MM.1S (cell line): ENCODE measurements around the gene BANP.

Source experiments
- EZH2 ChIP-seq: fragments of 300-600 bp; sonication (generic); optimal IDR thresholded peaks from 2 replicates; pipeline ENCODE3; 2017; ENCODE audit warnings: low read depth, mild to moderate bottlenecking, antibody characterized with exemption, low read length, mixed read lengths
- EZH2phosphoT487 ChIP-seq: fragments of 300-600 bp; sonication (generic); IDR thresholded peaks from 2 replicates; pipeline ENCODE4 v1.6.1; 2018; ENCODE audit warnings: antibody characterized with exemption, low read length
- TF ChIP-seq, protein P1 (sequence below): fragments of 300-600 bp; sonication (generic); IDR thresholded peaks from 2 replicates; pipeline ENCODE4 v1.5.1; 2016; ENCODE audit warnings: antibody characterized with exemption, low read length, mixed read lengths

DNA sequence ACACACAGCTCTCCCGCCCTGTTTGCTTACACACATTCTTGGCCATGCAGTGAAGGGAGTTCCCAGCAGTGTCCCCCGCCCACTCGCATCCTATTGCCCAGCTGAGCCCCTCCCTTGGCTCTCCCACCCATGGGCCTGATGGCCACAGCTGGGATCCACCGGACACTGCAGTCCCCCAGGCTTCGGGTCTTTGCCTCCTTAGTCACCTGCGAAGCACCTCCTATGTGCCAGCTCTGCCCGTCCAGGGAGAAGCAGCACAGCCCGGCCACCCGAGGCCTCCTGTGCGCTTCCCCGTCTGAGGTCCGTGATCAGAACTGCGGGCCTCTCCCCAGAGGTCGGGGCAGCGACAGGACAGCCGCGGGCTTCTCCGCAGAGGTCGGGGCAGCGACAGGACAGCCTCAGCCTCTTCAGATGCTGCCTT is 136.9 kb downstream of the BANP start:
- TF ChIP-seq, protein P1, sequence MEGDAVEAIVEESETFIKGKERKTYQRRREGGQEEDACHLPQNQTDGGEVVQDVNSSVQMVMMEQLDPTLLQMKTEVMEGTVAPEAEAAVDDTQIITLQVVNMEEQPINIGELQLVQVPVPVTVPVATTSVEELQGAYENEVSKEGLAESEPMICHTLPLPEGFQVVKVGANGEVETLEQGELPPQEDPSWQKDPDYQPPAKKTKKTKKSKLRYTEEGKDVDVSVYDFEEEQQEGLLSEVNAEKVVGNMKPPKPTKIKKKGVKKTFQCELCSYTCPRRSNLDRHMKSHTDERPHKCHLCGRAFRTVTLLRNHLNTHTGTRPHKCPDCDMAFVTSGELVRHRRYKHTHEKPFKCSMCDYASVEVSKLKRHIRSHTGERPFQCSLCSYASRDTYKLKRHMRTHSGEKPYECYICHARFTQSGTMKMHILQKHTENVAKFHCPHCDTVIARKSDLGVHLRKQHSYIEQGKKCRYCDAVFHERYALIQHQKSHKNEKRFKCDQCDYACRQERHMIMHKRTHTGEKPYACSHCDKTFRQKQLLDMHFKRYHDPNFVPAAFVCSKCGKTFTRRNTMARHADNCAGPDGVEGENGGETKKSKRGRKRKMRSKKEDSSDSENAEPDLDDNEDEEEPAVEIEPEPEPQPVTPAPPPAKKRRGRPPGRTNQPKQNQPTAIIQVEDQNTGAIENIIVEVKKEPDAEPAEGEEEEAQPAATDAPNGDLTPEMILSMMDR, result no peak
- no peak for TF ChIP-seq EZH2
- TF ChIP-seq EZH2phosphoT487, result no peak
